ENCODE results near the gene DAGLA. TPM values are rescaled to one million over a fixed set of nuclear protein-coding genes. Genes with fewer than 3 reads are reported as not detected.

The DAGLA gene
- total RNA-seq, 4 donors from 2014 or later, result 1.5 to 5.6 (median 3.4) TPM

DNA sequence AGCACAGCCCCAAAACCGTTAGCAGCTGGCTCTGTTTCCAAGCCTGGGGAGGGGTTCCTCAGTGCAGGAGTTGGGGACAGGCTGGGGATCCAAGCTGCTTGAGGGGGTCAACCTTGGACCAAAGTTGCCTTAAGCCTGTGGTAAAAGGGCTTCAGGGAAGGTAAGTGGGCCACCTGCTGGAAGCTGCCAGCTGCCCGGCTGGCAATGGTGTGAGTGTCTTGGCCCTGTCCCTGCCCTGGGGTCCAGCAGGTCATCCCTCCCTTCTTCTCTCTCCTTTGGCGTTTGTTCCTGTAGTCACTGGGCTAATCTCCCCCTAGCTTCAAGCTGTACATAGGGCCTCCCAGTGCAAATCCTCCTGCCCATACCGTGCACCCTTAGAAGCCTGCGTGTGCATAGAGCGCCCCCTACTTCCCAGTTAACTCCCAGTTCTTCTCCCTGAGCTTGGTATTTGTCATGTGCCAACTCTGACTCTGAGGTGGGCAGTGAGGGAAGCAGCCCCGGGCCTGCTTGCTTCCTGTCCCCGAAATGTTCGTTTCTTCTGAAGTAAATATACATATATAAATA lies 107.8 kb downstream of the DAGLA start:
- H3K27me3 ChIP-seq, result no peaks in the 10 kb centered on the region
- TF ChIP-seq POLR2AphosphoS5 (IDR thresholded peaks at IDR 0.05) (no peak), CTCF (IDR thresholded peaks at IDR 0.05) (peak in 1 of 4 experiments; percentile 34)
- ATAC-seq, result no peak
- peaks cover 0 to 74% of the 10 kb centered on the region in 2 donors for H3K36me3 ChIP-seq
- H3K4me1 ChIP-seq, result peaks cover 0 to 25% (median 12%) of the 10 kb centered on the region in 3 donors
- 29 to 34% methylated on average over 5 to 7 of the region's 9 CpGs for WGBS, 2 donors (ENCODE audit: low coverage in 1 of 2)
- H3K27ac ChIP-seq, result no peak overlapping the region
- H3K9me3 ChIP-seq, result no peaks in the 10 kb centered on the region
- no peak overlapping the region for H3K4me3 ChIP-seq

DNA sequence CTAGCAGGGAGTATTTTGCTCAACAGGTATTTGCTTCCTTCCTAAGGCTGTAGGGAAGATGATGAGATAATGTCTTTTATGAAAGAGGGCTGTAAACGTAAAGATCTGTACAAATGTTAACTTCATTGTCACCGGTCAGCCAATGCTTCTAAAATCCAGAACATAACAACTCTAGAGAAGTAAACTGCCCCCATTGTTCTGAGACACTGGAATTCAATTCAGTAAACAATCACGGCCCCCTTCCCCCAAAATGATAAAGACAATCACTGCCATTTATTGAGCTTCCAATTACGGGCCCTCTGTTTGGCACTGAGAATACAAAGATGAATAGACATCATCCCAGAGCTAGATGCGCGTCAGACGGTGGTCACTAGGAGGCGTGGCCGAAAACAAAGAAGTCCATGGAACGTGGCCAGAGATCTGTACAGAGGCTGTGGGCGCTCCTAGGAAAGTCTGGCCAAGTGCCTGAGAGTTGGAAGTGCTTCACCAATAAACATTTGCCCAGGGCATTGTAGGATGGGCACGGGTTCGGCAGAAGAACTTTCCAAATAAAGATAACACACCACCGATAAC lies 111.6 kb downstream of the DAGLA start:
- Histone ChIP-seq H3K27ac (peak overlapping the region; percentile 94 to 97 (median 95)), H3K9me3 (no peaks in the 10 kb centered on the region), H3K4me1 (peaks cover 0 to 36% (median 20%) of the 10 kb centered on the region in 3 donors), H3K4me3 (peak overlapping the region; percentile 84 to 97), H3K36me3 (peaks cover 0 to 50% of the 10 kb centered on the region in 2 donors), H3K27me3 (no peaks in the 10 kb centered on the region)
- WGBS, 2 donors (ENCODE audit: low coverage in 1 of 2), result 3% methylated on average over 9 to 12 of the region's 14 CpGs
- ATAC-seq, result peak; percentile 52
- TF ChIP-seq POLR2A (IDR thresholded peaks at IDR 0.05), result no peak
- no peak for TF ChIP-seq EP300 (IDR thresholded peaks at IDR 0.05)
- no peak for TF ChIP-seq POLR2AphosphoS5 (IDR thresholded peaks at IDR 0.05)
- no peak for TF ChIP-seq CTCF (IDR thresholded peaks at IDR 0.05)

- H3K27me3 ChIP-seq, result no peaks in the 10 kb centered on the region
- peaks cover 0 to 39% (median 22%) of the 10 kb centered on the region in 3 donors for H3K4me1 ChIP-seq
- WGBS, 2 donors (ENCODE audit: low coverage in 1 of 2), result 2% methylated on average over 23 of the region's 61 CpGs; no CpG with 5 or more reads in 1 of the 2 donors
- peak within 1 kb of the TSS; percentile 84 to 97 for H3K4me3 ChIP-seq
- peak within 1 kb of the TSS; percentile 94 to 97 (median 95) for H3K27ac ChIP-seq
- ATAC-seq, result peak; percentile 93
- peaks cover 0 to 43% of the 10 kb centered on the region in 2 donors for H3K36me3 ChIP-seq
- TF ChIP-seq POLR2A (IDR thresholded peaks at IDR 0.05) (peak; percentile 24 to 44), CTCF (IDR thresholded peaks at IDR 0.05) (peak in 3 of 4 experiments; percentile 17 to 53 (median 44)), EP300 (IDR thresholded peaks at IDR 0.05) (no peak), POLR2AphosphoS5 (IDR thresholded peaks at IDR 0.05) (peak; percentile 75)
- no peaks in the 10 kb centered on the region for H3K9me3 ChIP-seq
Measured at GRCh38 chr11:61792310-61793082, 112.3 kb downstream of the DAGLA start, which contains the start of the genes FEN1 and TMEM258. FEN1 (plus strand) TSS chr11:61792911; CDS start chr11:61795362, 2,451 bp downstream. TMEM258 (minus strand) TSS chr11:61792599; CDS start chr11:61792558, 41 bp downstream.

DNA sequence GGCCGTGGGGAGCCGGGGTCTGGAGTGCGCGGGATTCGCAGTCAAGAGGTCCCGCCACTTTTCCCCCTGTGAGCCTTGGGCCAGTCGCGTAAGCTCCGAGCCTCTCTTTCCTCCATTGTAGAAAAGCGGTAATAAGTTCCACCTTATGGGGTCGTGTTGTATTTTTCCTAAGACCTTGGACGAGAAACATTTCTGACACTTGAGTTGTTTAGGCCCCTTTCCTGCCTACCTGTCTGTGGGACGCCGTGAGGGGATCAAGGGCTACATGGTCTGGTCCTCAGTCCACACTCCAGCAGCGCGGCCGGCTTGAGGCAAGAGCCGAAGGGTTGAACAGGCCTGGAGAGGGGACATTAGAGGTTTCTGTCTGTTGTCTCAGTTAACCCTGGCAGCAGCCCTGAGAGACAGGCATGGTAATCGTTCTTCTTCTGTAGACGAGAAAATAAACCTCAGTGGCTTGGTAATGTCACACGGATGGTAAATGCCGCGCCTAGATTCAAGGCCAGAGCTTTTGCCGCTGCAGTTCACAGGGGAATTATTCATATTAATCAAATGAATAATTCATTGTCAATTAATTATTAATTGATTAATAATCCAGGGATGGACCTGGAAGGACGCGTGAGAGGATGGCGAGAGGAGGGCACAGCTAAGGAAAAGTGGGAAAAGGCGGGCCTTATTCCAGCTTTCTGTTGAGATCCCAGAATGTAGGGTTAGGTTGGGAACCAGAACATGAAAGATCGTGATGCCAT lies 113.1 kb downstream of the DAGLA start:
- Histone ChIP-seq H3K27me3 (no peaks in the 10 kb centered on the region), H3K4me3 (peak overlapping the region; percentile 84 to 97), H3K27ac (peak overlapping the region; percentile 94 to 97 (median 95)), H3K36me3 (peaks cover 0 to 36% of the 10 kb centered on the region in 2 donors), H3K9me3 (no peaks in the 10 kb centered on the region), H3K4me1 (peaks cover 0 to 47% (median 27%) of the 10 kb centered on the region in 3 donors)
- WGBS, 2 donors (ENCODE audit: low coverage in 1 of 2), result 6 to 8% methylated on average over 9 to 13 of the region's 29 CpGs
- TF ChIP-seq CTCF (IDR thresholded peaks at IDR 0.05) (no peak), POLR2A (IDR thresholded peaks at IDR 0.05) (no peak), EP300 (IDR thresholded peaks at IDR 0.05) (no peak), POLR2AphosphoS5 (IDR thresholded peaks at IDR 0.05) (no peak)
- ATAC-seq, result no peak

Data from gastroesophageal sphincter (tissue), 4 donors.